Keratinocyte (primary cell): ENCODE measurements around the gene ADARB2.

Experiments
- CTCF ChIP-seq, 3 experiments: IDR thresholded peaks in 1 of 3; conservative IDR thresholded peaks in 1 of 3; optimal IDR thresholded peaks in 1 of 3; 2 replicates in 2 of 3; 3 replicates in 1 of 3; pipeline versions ENCODE3 to v1.5.1; 2011; ENCODE audit warnings: low read length in 3 of 3, mild to moderate bottlenecking in 3 of 3, moderate library complexity in 2 of 3, control low read depth in 1 of 3, inconsistent platforms in 1 of 3; ENCODE audit not compliant: insufficient read depth in 2 of 3; ENCODE audit errors: extremely low read depth in 1 of 3
- EZH2 ChIP-seq: IDR thresholded peaks from one replicate; pipeline ENCODE4 v1.6.1; 2012; ENCODE audit warnings: inconsistent platforms, mild to moderate bottlenecking, low read length, moderate library complexity

DNA sequence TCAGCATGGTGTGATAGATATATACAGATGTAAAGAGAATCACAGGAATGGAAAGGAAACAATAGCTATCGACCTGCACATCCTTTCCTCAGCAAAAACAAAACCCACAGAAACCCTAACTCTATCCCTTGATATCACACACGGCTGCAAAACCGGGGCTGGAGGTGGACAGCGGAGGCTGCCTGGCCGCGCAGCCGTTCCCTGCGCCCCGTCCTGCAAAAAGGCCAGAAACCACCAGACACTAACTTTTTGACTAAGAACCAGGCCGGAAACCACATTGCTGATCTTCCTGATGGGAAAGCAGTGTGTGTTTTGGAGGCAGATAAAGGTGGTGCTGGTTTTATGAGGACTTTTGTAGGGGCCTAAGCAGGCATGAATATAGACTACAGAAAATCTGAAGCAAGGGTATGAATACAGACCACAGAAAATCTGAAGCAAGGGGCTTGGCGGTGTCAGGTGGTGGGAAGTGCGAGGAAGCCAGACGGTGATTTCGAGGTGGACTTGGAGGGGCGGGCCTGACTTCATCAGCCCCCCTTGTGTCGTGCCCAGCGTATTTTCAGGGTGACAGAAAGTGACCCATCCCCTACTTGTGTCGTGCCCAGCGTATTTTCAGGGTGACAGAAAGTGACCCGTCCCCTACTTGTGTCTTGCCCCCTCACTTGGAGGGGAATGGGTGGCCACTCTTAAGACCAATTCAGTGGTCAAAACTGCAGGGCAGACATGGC, 557.8 kb downstream of the ADARB2 start:
- TF ChIP-seq CTCF (optimal IDR thresholded peaks at IDR 0.05 in 1 of 3, IDR thresholded peaks at IDR 0.05 in 1 of 3, conservative IDR thresholded peaks at IDR 0.05 in 1 of 3; ENCODE audit: extremely low read depth in 1 of 3, insufficient read depth in 2 of 3, low read length in 3 of 3) (no peak), EZH2 (no peak)
